Stimulated activated CD8-positive, alpha-beta memory T cell treated with anti-CD3 and anti-CD28 coated beads, Interleukin-15, amount 100 ng/mL, for 4 hours (primary cell): ENCODE results near the gene APOBEC4.
"Not testable (repeated sequence)": the region's sequence is repeated elsewhere in the genome, so short reads cannot be mapped to it uniquely, and the experiment has no call there.

Experiments
- DNase-seq, 2 donors: peaks; one replicate each; pipeline ENCODE4 v3.0.0-alpha.2; 2020; ENCODE audit warnings: low read depth in 2 of 2

The APOBEC4 gene, protein sequence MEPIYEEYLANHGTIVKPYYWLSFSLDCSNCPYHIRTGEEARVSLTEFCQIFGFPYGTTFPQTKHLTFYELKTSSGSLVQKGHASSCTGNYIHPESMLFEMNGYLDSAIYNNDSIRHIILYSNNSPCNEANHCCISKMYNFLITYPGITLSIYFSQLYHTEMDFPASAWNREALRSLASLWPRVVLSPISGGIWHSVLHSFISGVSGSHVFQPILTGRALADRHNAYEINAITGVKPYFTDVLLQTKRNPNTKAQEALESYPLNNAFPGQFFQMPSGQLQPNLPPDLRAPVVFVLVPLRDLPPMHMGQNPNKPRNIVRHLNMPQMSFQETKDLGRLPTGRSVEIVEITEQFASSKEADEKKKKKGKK

DNA sequence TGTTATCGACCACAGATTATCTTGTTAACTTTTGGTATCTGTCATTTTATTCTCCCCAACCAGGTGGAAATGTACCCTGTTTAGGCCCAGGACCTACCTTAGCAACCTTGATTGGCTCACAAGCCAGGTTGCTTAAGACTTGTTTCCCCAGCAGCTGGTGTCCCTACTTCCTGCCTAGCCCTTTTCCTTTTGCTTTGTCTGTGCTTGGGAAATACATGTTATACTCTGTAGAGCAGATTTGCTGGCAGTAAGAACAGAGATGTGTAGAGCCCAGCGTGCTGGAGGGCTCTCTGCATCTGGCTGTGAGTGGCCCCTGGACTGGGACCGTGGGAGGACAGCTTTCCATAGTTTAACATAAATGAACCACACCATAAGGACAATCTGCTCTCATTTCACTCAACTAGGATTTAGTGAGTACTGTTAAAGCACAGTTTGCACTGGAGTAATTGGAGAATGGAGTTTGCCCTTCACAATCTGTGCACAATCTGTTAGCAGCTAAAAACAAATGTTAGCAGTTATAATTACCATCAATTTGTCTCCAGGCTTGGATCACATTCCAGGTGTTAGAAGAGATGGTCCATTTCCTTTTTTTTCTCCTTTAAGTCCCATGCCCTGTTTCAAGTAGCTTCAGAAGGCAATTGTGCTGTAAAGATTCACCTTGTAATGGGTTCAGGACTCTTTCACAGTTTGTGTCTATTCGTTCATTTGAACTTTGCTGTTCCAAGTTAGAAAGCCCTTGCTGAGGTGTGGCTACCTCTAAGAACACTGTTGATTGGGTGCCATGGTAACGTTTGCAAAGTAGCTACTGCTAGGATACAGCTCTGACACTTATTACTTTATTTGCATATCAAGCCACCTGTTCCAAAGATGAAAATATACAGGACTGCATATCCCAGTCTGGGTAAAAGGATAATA is at the start of gene APOBEC4:
TSS of gene APOBEC4 (minus strand) at position 770 of the 915 bp plus-strand sequence. CDS start 4,535 bp downstream, outside the sequence.
- DNase-seq: no peak

DNA sequence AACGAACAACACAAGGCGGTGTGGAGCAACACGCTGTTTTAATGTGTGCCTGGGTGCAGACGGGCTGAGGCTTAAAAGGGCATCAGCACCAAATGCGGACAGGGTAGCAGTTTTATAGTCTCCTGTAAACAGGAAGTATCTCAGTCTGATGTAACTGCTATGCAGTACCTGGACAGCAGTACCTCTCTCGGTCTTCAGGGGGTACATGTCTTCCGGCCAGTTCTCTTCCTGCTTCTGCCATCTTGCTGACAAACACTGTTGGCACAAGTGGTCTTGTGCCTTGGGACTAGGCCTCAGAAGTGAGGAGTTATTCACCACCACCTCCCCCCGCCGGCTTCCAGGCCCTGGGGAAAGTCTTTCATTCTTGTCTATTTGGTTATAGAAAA is 49.7 kb upstream of the APOBEC4 start:
- no peak for DNase-seq

DNA sequence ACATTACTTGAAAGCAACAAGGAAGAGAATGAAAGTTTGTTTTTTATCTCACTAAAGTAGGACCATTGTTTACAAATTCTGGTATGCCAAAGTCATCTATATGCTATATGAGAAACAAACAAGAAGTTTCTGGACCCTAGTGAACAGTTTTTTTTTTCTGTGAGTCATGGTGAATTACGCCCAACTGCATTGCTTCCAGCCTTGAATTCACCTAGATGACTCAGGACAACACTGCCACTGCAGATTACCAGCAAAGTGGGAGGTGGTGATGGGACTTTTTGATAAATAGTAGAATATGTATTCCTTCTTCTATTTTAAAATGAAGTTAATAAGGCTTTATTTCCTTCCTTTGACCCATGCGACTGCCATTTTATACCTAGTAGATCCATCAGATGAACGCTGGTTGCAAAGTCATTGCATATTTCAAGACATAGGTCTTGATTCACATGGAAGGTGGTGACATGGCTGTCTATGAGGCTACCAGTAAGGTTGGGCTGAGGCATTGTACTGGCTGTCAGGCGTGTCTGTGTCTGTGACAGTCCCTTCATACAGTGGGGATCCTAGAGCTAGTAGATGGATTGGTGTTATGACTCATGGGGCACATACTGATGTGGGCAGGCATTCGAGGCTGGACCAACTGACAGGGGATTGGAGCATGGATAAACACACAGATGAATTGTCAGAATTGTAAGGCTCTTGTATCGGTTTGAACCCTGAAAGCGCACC is 49.1 kb upstream of the APOBEC4 start:
- DNase-seq: no peak

DNA sequence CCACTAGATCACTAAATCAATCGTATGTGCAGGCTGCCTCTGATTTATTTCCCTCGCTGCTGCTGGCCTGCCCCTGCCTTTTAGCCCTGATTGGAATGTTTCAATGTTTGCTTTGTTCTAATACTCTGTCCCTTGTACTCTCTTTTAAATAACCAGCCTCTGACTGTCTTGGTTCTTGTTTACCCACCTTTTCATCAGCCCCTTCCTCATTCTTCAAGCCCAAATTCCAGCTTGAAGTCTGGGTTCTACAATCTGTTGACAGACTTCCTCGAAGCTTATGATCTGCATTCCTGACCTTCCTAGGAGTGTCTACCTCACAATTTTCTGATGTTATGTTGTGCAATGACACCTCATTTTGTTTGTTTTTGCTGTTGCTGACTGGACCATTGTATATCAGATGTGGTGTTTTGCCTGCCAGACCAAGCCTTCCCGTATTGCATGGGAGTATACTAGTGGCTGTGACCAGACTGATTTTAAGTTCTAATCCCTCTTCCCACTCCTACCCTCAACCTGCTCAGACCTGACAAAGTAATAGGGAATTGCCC is 46.6 kb upstream of the APOBEC4 start:
- no peak for DNase-seq

DNA sequence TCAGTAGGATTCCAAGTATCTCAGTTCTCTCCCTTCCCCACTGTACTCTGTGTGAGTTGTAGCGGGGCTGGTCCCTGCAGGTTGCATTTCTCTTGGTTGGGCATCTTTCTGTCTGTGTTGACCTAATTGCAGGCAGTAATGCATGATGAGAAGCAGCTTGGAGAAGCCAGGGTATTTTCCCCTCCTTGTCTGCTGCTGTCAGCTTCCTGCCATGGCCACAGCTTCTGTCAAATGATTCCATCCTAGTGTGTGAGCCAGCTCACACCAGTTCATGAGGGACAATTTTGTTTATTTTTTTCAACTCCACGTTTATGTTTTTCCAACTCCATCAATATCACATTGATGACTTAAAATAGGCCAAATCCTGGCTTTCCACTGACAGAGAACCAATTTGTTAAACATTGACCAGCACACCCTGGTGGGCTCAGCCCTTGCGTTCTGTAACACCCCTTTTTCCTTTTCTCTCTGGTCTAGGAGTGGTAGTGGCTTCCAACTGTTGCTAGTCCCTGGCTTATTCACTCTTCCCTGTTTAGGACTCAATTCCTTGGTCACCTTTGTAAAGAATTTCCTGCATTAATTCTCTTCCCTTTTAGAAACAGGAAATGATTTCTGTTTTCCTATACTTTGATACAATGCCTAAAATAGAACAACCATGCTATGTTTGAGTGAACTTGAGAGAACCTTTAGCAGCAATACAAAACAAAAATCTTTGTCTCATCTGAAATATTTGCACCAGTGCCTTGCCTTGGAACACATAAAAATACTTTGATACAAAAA is 44.9 kb upstream of the APOBEC4 start:
- DNase-seq: no peak

DNA sequence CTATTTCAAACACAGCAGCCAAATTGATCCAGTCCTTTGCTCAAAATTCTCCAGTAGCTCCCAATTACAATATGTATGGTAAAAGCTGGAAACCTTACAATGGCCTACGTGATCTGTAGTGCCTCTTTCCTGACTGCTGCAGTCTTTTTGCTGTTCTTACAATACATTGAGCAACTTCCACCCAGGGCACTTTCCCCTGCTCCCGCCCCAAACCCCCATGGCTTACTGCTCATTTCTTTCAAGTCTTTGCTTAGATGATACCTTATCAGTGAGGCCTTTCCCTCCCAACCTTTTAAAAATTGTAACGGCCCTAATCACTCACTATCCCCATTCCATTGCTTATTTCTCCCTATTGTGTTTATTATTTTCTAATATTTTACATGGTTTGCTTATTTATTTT is 43.9 kb upstream of the APOBEC4 start:
- no peak for DNase-seq

DNA sequence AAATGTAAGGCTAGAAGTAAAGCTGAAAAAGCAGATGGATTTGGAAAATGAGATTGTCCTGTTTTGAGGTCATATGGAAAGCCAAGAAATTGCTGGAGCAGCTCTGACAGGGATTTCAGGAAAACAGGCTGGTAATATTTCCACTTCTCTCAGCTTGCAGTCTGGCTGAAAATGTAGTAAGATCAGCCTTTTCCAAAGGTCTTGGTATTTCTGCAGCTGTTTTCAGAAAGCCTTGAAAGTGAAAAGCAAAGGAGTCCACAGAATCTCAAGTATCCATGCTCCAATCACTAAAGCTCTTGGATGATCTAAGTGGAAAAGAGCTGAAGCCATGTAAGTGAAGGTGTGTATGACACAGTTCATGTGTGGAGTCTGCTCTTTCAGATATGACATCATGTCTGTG is 41.6 kb upstream of the APOBEC4 start:
- DNase-seq: no peak

DNA sequence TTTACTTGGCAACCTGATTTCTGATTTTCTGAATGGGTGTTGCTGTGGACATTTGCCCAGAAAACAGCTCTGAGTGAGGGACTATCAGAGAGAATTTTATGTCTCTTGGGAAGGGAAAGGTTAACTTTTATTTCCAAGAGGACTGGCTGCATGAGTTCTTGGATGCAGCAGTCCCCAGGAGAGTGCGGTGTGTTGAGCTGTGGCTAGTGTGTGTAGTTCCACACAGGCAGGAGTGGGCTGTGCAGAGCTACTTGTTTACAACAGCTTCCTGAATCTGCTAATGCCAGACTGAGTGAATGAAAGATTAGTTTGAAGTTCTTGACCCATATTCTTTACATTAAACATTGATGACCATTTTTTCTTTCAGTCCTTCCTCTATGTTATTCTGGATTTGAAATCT is 41.0 kb upstream of the APOBEC4 start:
- no peak for DNase-seq

DNA sequence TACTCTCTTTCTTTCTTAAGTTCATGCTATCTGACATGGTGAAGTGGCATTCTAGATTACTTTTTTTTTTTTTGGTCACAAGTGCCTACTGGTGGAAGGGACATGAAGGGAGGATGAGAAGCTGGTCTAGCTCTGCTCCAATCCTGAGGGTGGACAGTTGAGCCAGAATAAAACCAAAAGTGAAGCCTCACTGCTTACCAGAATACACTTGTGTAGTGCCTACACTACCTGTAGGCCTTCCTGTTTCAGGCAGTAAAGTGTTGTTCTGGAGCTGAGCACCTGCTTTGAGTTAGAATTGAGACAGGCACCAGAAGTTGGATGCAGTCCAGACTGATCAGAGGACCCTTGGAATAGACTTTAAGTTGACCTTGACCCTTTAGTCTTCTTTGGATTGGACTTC is 40.4 kb upstream of the APOBEC4 start:
- DNase-seq: no peak

DNA sequence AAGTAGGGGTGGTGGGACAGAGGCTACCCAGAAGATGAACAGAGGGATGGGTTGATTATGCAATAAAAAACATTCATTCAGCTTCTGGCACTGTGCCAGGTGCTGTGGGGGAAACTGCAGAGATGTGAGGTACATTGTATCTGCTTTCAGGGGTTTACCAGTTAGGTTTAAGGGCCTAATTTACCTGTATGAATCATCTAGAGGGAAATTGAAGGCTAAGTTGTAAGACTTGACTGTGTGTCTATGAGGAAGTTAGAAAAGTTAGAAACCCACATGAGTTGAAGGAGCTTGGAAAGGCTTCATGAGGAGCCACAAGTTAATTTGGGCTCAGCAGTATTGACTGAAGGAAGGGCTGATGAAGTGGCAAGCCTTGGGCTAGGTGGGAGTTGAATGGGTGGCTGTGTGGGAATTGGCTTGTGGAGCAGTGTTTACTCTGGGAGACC is 36.7 kb upstream of the APOBEC4 start:
- no peak for DNase-seq

DNA sequence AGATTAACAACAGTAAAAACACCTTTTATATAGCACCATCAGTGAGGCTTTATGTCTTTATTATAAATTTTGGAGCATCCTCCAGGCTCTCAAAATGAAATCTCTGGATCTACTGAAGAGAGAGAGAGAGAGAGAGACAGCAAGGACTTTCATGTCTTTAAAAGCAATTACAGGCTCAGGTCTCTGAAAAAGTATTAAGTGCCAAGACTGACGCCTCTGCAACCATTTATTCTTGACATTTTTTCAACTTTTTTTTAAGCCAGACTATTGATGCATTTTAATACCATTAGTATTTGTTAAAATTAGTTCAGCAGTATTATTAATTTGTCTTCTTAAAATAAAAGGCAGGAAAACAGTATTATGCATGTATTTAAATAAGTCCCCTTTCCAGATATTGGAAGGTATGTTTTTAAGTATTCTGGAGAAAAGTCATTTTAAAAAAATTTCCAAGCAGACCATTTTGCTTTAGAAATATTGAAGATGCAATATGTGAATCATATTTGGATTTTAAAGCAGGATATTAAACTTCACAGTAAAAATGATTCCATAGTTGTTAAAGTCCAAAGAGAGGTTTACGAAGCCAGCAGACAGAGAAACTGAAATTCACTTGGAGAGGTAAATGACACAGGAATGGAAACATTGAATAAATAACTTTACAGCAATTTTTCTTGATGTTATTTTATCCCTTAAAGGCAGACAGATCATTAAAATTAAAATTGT is 35.4 kb upstream of the APOBEC4 start:
- no peak for DNase-seq

DNA sequence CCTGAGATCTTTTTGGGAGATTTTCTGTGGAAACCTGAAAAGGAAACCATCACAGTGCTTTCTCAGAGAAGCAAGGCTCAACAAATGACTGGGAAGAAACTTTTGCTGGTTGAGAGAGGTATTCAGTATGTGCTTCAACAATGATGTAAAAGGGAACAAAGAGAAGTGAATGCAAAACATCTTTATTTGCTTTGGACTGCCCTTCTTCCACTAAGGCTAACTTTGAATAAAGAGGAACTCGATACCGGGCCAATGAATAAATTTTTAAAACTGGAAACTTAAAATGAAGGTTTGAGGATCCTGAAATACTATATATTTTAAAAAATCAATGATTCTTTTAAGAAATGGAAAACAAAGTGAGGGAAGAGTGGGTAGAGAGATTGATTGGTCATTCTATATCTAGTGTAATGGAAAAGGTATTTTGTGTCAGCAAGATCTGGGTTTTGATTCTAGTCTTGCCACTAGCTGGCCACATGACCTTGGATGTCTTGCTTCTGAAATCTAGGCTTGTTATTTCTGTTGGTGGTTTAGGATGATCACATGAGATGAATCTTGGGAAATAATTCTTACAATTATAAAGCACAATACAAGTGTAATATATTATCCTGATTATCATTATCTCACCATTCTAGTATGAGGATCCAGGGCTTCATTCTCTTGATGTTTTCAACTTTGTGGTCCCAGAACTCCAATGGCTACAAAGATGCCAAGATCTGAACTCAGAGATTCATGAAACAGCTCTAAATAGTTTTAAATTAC is 34.6 kb upstream of the APOBEC4 start:
- no peak for DNase-seq

DNA sequence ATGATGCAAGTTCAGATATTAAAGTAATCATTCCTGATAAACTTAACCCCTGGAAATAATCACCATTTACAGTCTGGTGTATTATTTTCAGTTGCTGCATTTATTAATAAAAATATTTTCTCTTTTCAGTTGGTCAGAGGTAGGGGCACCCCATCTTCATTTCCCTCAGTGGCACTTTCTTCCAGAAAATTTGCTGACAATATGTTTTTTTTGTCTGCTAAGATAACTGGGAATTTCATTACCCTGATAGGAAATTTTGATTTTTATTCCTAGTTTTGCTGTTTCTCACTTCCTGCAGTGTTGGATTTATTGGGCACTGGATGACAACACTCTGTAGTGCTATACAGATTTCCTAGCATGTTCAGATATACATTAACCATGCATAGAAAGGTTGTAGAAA is 33.1 kb upstream of the APOBEC4 start:
- no peak for DNase-seq

DNA sequence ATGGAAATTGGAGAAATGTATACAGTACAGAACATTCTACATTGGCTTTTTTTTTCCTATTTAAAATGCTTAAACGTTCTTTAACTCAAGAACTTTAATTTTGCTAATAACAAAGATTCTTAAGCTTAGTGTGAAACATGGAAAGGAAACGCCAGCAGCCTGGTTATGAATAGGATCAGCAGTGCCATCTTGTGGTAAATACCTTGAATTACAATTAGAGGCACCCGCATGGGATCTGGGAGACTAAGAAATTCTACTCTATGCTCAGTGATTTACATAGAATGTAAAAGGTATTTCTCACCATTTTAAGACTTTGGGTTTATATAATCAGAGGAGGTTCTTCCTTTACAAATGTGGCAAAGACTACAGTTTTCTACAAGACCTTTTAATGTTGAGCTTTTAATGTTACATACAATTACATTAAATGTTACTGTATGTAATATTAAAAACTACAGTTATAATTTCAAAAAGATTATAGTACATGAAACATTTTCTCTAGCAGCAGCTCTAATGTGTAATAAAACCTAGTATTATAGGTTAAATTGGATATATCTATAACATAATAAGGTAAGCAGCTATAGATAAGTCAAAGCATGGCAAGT is 32.1 kb upstream of the APOBEC4 start:
- DNase-seq: no peak

DNA sequence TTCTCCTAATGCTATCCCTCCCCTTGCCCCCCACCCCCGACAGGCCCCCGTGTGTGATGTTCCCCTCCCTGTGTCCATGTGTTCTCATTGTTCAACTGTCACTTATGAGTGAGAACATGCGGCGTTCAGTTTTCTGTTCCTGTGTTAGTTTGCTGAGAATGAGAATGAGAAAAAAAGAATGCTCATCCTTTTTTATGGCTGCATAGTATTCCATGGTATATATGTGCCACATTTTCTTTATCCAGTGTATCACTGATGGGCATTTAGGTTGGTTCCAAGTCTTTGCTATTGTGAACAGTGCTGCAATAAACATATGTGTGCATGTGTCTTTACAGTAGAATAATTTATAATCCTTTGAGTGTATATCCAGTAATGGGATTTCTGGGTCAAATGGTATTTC is 26.2 kb upstream of the APOBEC4 start:
- DNase-seq: not testable (repeated sequence)

DNA sequence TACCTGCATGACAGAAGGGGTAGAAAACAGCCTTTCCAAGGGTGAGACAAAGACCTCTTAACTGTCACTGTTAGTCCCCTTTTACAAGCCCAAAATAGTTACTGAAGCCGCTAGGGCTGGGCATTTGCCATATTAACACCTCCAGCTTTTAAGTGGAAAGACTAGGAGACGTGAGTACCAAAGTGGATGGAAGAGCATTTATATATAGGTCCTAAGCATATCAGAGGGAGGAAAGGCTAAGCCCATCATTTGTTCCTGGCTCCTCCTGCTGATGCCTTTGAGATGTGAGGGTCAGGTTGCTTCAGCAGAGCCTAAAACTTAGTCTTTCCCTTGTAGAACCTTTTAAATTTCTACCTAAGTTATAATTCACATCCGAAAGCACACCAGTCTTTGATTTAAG is 25.7 kb upstream of the APOBEC4 start:
- DNase-seq: no peak

DNA sequence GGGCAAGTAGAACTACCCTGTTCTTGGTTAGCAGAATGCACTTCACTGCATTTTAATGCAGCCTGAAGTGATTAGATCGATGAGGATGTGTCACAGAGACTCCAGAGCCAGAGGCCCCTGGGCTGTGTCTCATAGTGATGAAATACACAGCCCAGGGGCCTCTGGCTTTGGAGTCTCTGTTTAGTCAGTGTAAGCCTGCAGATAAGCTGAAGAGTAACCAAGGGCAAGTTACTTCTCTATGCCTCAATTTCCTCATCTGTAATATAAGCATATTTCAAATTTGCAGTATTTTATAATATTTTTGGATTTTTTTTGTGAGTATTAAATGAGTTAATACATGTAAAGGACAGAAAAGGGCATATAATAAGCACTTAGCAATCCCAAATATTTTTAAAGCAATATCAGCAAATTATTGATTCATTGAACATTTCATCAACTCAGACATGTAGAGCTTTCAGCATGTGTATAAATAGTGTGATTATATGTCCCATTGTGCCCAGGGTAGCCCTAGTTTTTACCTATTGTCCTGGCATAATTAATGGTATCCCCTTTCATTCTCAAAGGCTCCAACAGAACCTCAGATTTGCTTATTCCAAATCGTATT is 23.6 kb upstream of the APOBEC4 start:
- no peak for DNase-seq

DNA sequence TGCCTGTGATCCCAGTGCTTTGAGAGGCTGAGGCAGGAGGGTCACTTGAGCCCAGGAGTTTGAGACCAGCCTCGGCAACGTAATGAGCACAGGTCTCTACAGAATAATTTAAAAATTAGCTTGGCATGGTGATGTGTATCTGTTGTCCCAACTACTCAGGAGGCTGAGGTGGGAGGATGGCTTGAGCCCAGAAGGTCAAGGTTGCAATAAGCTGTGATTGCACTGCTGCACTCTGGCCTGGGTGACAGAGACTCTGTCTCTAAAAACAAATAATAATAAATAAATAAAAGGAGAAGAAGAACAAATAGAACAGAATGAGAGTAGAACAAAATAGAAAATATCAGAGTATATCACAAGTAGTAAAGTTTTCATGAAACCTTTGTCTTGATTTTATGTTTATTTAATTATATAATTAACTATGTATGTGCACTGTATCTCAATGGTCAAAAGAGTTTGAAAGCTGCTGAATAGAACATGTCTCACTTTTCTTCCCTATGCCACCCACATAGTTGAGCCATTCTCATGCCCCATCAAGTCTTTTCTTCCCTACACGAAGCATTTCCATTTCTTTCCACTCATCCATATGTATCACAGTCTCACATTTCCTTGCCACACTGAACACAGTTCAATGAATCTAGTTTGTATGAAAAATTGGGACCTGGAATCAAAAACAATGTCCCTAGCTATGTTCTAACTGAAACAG is 22.9 kb upstream of the APOBEC4 start:
- DNase-seq: no peak
